ENCODE measurements around the gene LTK. TPM values are rescaled to one million over a fixed set of nuclear protein-coding genes. Genes with fewer than 3 reads are reported as not detected.

LTK gene
- total RNA-seq, 2 donors from 2014 or later = 0.44 to 0.57 TPM

- Mint-ChIP-seq H3K4me3 (peak overlapping the region; percentile 57), H3K36me3 (ENCODE audit: low read depth) (peaks cover 13% of the 10 kb centered on the region), H3K9me3 (no peaks in the 10 kb centered on the region), H3K4me1 (peaks cover 7% of the 10 kb centered on the region), H3K27ac (no peak overlapping the region), H3K27me3 (ENCODE audit: insufficient read depth) (peaks cover 72% of the 10 kb centered on the region)
- DNase-seq = peak; percentile 66
- Histone ChIP-seq H3K27ac (ENCODE audit: low read depth, low read length) (no peak overlapping the region), H3K9ac (ENCODE audit: extremely low read depth, low read length, poor library complexity, severe bottlenecking) (no peak overlapping the region), H3K36me3 (ENCODE audit: control insufficient read depth, insufficient read depth, low read length) (peaks cover 3% of the 10 kb centered on the region), H3K9me3 (ENCODE audit: control insufficient read depth, low read length) (no peaks in the 10 kb centered on the region), H3K4me3 (ENCODE audit: low read length) (no peak overlapping the region), H3K4me1 (ENCODE audit: control insufficient read depth, insufficient read depth, low read length) (peaks cover 7% of the 10 kb centered on the region), H3K27me3 (ENCODE audit: control insufficient read depth, insufficient read depth, low read length, poor library complexity, severe bottlenecking) (peaks cover 78% of the 10 kb centered on the region)
- TF ChIP-seq, protein P1, sequence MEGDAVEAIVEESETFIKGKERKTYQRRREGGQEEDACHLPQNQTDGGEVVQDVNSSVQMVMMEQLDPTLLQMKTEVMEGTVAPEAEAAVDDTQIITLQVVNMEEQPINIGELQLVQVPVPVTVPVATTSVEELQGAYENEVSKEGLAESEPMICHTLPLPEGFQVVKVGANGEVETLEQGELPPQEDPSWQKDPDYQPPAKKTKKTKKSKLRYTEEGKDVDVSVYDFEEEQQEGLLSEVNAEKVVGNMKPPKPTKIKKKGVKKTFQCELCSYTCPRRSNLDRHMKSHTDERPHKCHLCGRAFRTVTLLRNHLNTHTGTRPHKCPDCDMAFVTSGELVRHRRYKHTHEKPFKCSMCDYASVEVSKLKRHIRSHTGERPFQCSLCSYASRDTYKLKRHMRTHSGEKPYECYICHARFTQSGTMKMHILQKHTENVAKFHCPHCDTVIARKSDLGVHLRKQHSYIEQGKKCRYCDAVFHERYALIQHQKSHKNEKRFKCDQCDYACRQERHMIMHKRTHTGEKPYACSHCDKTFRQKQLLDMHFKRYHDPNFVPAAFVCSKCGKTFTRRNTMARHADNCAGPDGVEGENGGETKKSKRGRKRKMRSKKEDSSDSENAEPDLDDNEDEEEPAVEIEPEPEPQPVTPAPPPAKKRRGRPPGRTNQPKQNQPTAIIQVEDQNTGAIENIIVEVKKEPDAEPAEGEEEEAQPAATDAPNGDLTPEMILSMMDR (conservative IDR thresholded peaks at IDR 0.05) = no peak
- 3 to 7% methylated on average over 12 to 49 of the region's 49 CpGs for WGBS, 2 experiments (ENCODE audit: insufficient coverage in 1 of 2, insufficient read length in 1 of 2)
These were observed 1.7 kb downstream of the LTK start for GRCh38 chr15:41511899-41512369.

- peaks cover 81% of the 10 kb centered on the region for H3K27me3 ChIP-seq (ENCODE audit: control insufficient read depth, insufficient read depth, low read length, poor library complexity, severe bottlenecking)
- Mint-ChIP-seq H3K9me3 (no peaks in the 10 kb centered on the region), H3K27me3 (ENCODE audit: insufficient read depth) (peaks cover 77% of the 10 kb centered on the region), H3K4me1 (peaks cover 7% of the 10 kb centered on the region), H3K36me3 (ENCODE audit: low read depth) (peaks cover 8% of the 10 kb centered on the region), H3K27ac (no peak overlapping the region), H3K4me3 (peak overlapping the region; percentile 19)
- H3K36me3 ChIP-seq (ENCODE audit: control insufficient read depth, insufficient read depth, low read length) = no peaks in the 10 kb centered on the region
- H3K27ac ChIP-seq (ENCODE audit: low read depth, low read length) = no peak overlapping the region
- no peak overlapping the region for H3K4me3 ChIP-seq (ENCODE audit: low read length)
- peak; percentile 81 for DNase-seq
- WGBS, 2 experiments (ENCODE audit: insufficient coverage in 1 of 2, insufficient read length in 1 of 2) = 5% methylated on average over 35 to 55 of the region's 56 CpGs
- no peak overlapping the region for H3K9ac ChIP-seq (ENCODE audit: extremely low read depth, low read length, poor library complexity, severe bottlenecking)
- TF ChIP-seq, protein P1 (conservative IDR thresholded peaks at IDR 0.05) = peak; percentile 43
- peaks cover 7% of the 10 kb centered on the region for H3K4me1 ChIP-seq (ENCODE audit: control insufficient read depth, insufficient read depth, low read length)
- H3K9me3 ChIP-seq (ENCODE audit: control insufficient read depth, low read length) = no peaks in the 10 kb centered on the region
These were observed 2.2 kb downstream of the LTK start for GRCh38 chr15:41511331-41511898.

DNA sequence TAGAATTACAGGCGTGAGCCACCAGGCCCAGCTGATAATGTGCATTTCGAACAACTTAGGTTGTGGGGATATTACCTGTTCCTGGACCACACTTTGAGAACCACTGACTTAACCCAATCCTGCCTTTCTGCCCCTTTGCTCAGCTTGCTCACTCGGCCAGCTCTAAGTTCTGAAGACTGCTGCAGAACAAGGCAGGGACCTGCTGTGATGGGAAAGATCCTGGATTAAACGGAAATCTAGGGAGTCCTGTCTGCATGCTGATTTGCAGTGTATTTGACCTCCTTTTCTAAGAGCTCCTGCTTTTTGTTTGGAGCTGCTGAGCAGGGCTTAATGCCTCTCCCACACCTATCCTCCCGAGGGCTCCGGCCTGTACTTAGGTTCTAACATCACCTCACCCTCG lies 2.9 kb downstream of the LTK start:
- no peak for DNase-seq
- Mint-ChIP-seq H3K27me3 (ENCODE audit: insufficient read depth) (peaks cover 84% of the 10 kb centered on the region), H3K4me1 (peaks cover 7% of the 10 kb centered on the region), H3K4me3 (peak overlapping the region; percentile 19), H3K27ac (no peak overlapping the region), H3K9me3 (no peaks in the 10 kb centered on the region), H3K36me3 (ENCODE audit: low read depth) (peaks cover 3% of the 10 kb centered on the region)
- 45 to 64% methylated on average over 6 to 7 of the region's 7 CpGs for WGBS, 2 experiments (ENCODE audit: insufficient coverage in 1 of 2, insufficient read length in 1 of 2)
- H3K4me1 ChIP-seq (ENCODE audit: control insufficient read depth, insufficient read depth, low read length) = peaks cover 7% of the 10 kb centered on the region
- H3K27ac ChIP-seq (ENCODE audit: low read depth, low read length) = no peak overlapping the region
- H3K9me3 ChIP-seq (ENCODE audit: control insufficient read depth, low read length) = no peaks in the 10 kb centered on the region
- H3K9ac ChIP-seq (ENCODE audit: extremely low read depth, low read length, poor library complexity, severe bottlenecking) = no peak overlapping the region
- peaks cover 86% of the 10 kb centered on the region for H3K27me3 ChIP-seq (ENCODE audit: control insufficient read depth, insufficient read depth, low read length, poor library complexity, severe bottlenecking)
- H3K4me3 ChIP-seq (ENCODE audit: low read length) = no peak overlapping the region
- no peaks in the 10 kb centered on the region for H3K36me3 ChIP-seq (ENCODE audit: control insufficient read depth, insufficient read depth, low read length)
- TF ChIP-seq, protein P1 (conservative IDR thresholded peaks at IDR 0.05) = no peak
